H1 (cell line): ENCODE results near the gene C17orf100. TPM values are rescaled to one million over a fixed set of nuclear protein-coding genes. Genes with fewer than 3 reads are reported as not detected.

Experiments used
- SUZ12 ChIP-seq: fragments of 200-600 bp; sonication (generic); IDR thresholded peaks from 2 replicates; pipeline ENCODE4 v1.6.1; 2012; ENCODE audit warnings: mild to moderate bottlenecking, inconsistent platforms, low read length, moderate library complexity, mixed read lengths
- TAF1 ChIP-seq: IDR thresholded peaks from 2 replicates; pipeline ENCODE4 v1.6.1; 2011; ENCODE audit warnings: mild to moderate bottlenecking, low read depth, low read length
- polyA plus RNA-seq, 7 experiments: library from polyadenylated mRNA; depleted of rRNA in 3 of 7; stranded (reverse) in 5 of 7; unstranded in 2 of 7; fragments of >200 nt in 5 of 7; fragments of 200-250 nt in 2 of 7; gene quantifications; 1 replicate in 5 of 7; 2 replicates in 1 of 7; 4 replicates in 1 of 7; pipeline versions ENCODE4 v1.2.1 to v1.2.3, GENCODE V29; 2011 to 2013; ENCODE audit warnings: missing spikeins in 2 of 7, mixed read lengths in 2 of 7
- total RNA-seq: library from RNA; stranded (reverse); fragmentation: NEBNext Ultra II Directional; extraction: Animal tissue kit (Norgen Biotek cat#: 25700); gene quantifications from 2 replicates; pipeline ENCODE4 v1.2.1, GENCODE V29; 2021

The C17orf100 gene
- total and polyA plus RNA-seq, 2 of the 8 experiments (the other 6 are each of a cell fraction or from before 2014, with no cell fraction given), result 2.1 to 2.8 TPM

GRCh38 chr17:6654841-6655731, 3.5 kb downstream of the C17orf100 start (continued):
- TF ChIP-seq TAF1 (0 out of 2 replicates have a peak, but pooled peaks have one; percentile 13), SUZ12 (peak; percentile 54)
